OCI-LY1 (cell line): ENCODE measurements around the gene NKTR.

Source experiments
- H2AFZ ChIP-seq: fragments of 200-600 bp; sonication (generic), shearing (Covaris generic); 2 replicates; pipeline ENCODE4 v1.6.0; 2014; ENCODE audit warnings: antibody characterized with exemption, mild to moderate bottlenecking, low read length
- H3F3A ChIP-seq: fragments of 200-600 bp; sonication (generic), shearing (Covaris generic); 2 replicates; pipeline ENCODE4 v1.6.0; 2014; ENCODE audit warnings: mild to moderate bottlenecking, antibody characterized with exemption, low read length, moderate library complexity; ENCODE audit not compliant: insufficient read depth
- H3K27ac ChIP-seq: fragments of 200-600 bp; sonication (generic); 2 replicates; pipeline ENCODE4 v1.5.1; 2014; ENCODE audit warnings: low read length, mixed run types, mild to moderate bottlenecking, low read depth; ENCODE audit not compliant: poor library complexity, severe bottlenecking
- H3K27me3 ChIP-seq: fragments of 200-600 bp; sonication (generic); 2 replicates; pipeline ENCODE4 v1.6.0; 2014; ENCODE audit warnings: antibody characterized with exemption, mild to moderate bottlenecking, low read length, moderate library complexity; ENCODE audit not compliant: insufficient read depth
- H3K36me3 ChIP-seq: fragments of 200-600 bp; sonication (generic); 2 replicates; pipeline ENCODE4 v1.6.1; 2014; ENCODE audit warnings: mild to moderate bottlenecking, antibody characterized with exemption, low read length, moderate library complexity, mixed read lengths; ENCODE audit not compliant: insufficient read depth
- H3K4me1 ChIP-seq: fragments of 200-600 bp; sonication (generic); 2 replicates; pipeline ENCODE4 v1.5.1; 2014; ENCODE audit warnings: mild to moderate bottlenecking, low read length, moderate library complexity; ENCODE audit not compliant: insufficient read depth, severe bottlenecking
- H3K4me2 ChIP-seq: fragments of 200-600 bp; sonication (generic), shearing (Covaris generic); 2 replicates; pipeline ENCODE4 v1.6.1; 2014; ENCODE audit warnings: low read length
- H3K4me3 ChIP-seq: fragments of 200-600 bp; sonication (generic); 2 replicates; pipeline ENCODE4 v1.5.1; 2014; ENCODE audit warnings: low read length, low read depth, mild to moderate bottlenecking, mixed read lengths; ENCODE audit not compliant: poor library complexity, severe bottlenecking
- H3K79me2 ChIP-seq: fragments of 200-600 bp; shearing (Covaris generic); 2 replicates; pipeline ENCODE4 v1.6.1; 2016; ENCODE audit warnings: mixed run types, low read length, mixed read lengths; ENCODE audit not compliant: insufficient read depth
- H3K9ac ChIP-seq: fragments of 200-600 bp; sonication (generic), shearing (Covaris generic); 2 replicates; pipeline ENCODE4 v1.6.1; 2014; ENCODE audit warnings: mild to moderate bottlenecking, low read length, mixed read lengths
- H3K9me2 ChIP-seq: fragments of 200-600 bp; sonication (generic), shearing (Covaris generic); 2 replicates; pipeline ENCODE4 v1.6.1; 2014; ENCODE audit warnings: low read depth, mild to moderate bottlenecking, low read length, mixed read lengths
- H3K9me3 ChIP-seq: fragments of 200-600 bp; shearing (Covaris generic); 2 replicates; pipeline ENCODE4 v1.6.1; 2014; ENCODE audit warnings: low read length, mixed read lengths
- H4K20me1 ChIP-seq: fragments of 200-600 bp; sonication (generic), shearing (Covaris generic); 2 replicates; pipeline ENCODE4 v1.6.0; 2016; ENCODE audit warnings: mild to moderate bottlenecking, low read length; ENCODE audit not compliant: insufficient read depth
- CTCF ChIP-seq: fragments of 200-600 bp; sonication (generic), shearing (Covaris generic); IDR thresholded peaks from 2 replicates; pipeline ENCODE4 v1.5.1; 2017; ENCODE audit warnings: mild to moderate bottlenecking, antibody characterized with exemption, low read length, moderate library complexity, mixed read lengths
- EZH2 ChIP-seq: fragments of 200-600 bp; sonication (generic), shearing (Covaris generic); IDR thresholded peaks from 2 replicates; pipeline ENCODE4 v1.8.0; 2017; ENCODE audit warnings: borderline replicate concordance, mixed run types, mild to moderate bottlenecking, antibody characterized with exemption, low read length, moderate library complexity, mixed read lengths

The NKTR gene

GRCh38 chr3:42635111-42635510, 34.6 kb downstream of the NKTR start:
- Histone ChIP-seq H3F3A (no peaks in the 10 kb centered on the region; the same call in 1 of the 2 replicates), H3K9me3 (no peaks in the 10 kb centered on the region), H3K27me3 (no peaks in the 10 kb centered on the region), H2AFZ (no peak overlapping the region), H3K4me3 (no peak overlapping the region), H3K36me3 (peaks cover 100% of the 10 kb centered on the region), H3K4me2 (no peak overlapping the region), H3K79me2 (no peaks in the 10 kb centered on the region), H4K20me1 (no peaks in the 10 kb centered on the region), H3K4me1 (no peaks in the 10 kb centered on the region), H3K27ac (no peak overlapping the region), H3K9me2 (no peaks in the 10 kb centered on the region), H3K9ac (no peak overlapping the region)
- TF ChIP-seq CTCF (peak; percentile 34; the same call in 1 of the 2 replicates), EZH2 (no peak)

DNA sequence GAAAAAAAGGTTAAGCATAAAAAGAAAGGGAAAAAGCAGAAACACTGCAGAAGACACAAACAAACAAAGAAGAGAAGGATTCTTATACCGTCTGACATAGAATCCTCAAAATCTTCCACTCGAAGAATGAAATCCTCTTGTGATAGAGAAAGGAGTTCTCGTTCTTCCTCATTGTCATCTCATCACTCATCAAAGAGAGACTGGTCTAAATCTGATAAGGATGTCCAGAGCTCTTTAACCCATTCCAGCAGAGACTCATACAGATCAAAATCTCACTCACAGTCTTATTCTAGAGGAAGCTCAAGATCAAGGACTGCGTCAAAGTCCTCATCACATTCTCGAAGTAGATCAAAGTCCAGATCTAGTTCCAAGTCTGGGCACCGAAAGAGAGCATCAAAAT, 36.5 kb downstream of the NKTR start:
- H3K4me3 ChIP-seq: no peak overlapping the region
- no peaks in the 10 kb centered on the region for H3K27me3 ChIP-seq
- H3K9me3 ChIP-seq: no peaks in the 10 kb centered on the region
- TF ChIP-seq CTCF: no peak
- no peak for TF ChIP-seq EZH2
- peaks cover 95% of the 10 kb centered on the region for H3K36me3 ChIP-seq
- no peaks in the 10 kb centered on the region for H3K9me2 ChIP-seq
- no peak overlapping the region for H3K9ac ChIP-seq
- H3K4me1 ChIP-seq: no peaks in the 10 kb centered on the region
- H3F3A ChIP-seq: no peaks in the 10 kb centered on the region; the same call in 1 of the 2 replicates
- no peaks in the 10 kb centered on the region for H4K20me1 ChIP-seq
- no peak overlapping the region for H2AFZ ChIP-seq
- H3K27ac ChIP-seq: no peak overlapping the region
- no peak overlapping the region for H3K4me2 ChIP-seq
- no peaks in the 10 kb centered on the region for H3K79me2 ChIP-seq

GRCh38 chr3:42638339-42638842, 37.9 kb downstream of the NKTR start:
- TF ChIP-seq CTCF: no peak
- no peak for TF ChIP-seq EZH2
- Histone ChIP-seq H3K4me3 (no peak overlapping the region), H3K79me2 (no peaks in the 10 kb centered on the region), H3K9me3 (no peaks in the 10 kb centered on the region), H2AFZ (no peak overlapping the region), H3K27me3 (no peaks in the 10 kb centered on the region), H3K36me3 (peaks cover 95% of the 10 kb centered on the region), H3K9ac (no peak overlapping the region), H3K27ac (no peak overlapping the region), H3K4me1 (no peaks in the 10 kb centered on the region), H3F3A (no peaks in the 10 kb centered on the region; the same call in 1 of the 2 replicates), H4K20me1 (no peaks in the 10 kb centered on the region), H3K9me2 (no peaks in the 10 kb centered on the region), H3K4me2 (no peak overlapping the region)
